ENCODE measurements around the gene TACC2. TPM values are rescaled to one million over a fixed set of nuclear protein-coding genes. Genes with fewer than 3 reads are reported as not detected.

The TACC2 gene
- total RNA-seq, 1 donor from 2014 or later: 10.7 TPM

DNA sequence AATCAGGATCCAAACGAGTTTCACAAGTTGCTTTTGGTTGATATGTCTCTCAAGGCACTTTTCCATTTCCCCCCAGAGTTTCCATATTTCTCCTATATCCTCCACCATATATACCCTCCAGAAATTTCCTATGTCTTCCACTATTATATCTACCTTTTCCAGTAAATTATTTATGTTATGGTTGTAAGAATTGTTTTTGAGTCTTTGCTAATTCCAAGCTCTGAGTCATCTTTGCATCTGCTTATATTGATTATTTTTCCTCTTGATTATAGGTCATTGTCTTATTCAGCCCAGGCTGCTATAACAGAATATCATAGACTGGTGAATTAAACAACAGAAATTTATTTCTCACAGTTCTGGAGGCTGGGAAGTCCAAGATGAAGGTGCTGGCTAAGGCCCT is 12.7 kb downstream of the TACC2 start:
- H3K27me3 Mint-ChIP-seq (ENCODE audit: insufficient read depth, low read depth): peaks cover 5% of the 10 kb centered on the region
- H3K4me1 ChIP-seq: no peaks in the 10 kb centered on the region
- H3K79me2 ChIP-seq (ENCODE audit: low read depth): no peaks in the 10 kb centered on the region
- H3K9me3 Mint-ChIP-seq: peaks cover 27% of the 10 kb centered on the region
- H3K4me3 ChIP-seq: no peak overlapping the region
- no peaks in the 10 kb centered on the region for H3K27me3 ChIP-seq
- no peak overlapping the region for H3K4me3 Mint-ChIP-seq
- no peak overlapping the region for H3K27ac ChIP-seq
- no peaks in the 10 kb centered on the region for H3K9me3 ChIP-seq (ENCODE audit: low read depth)
- no peak overlapping the region for H2AFZ ChIP-seq (replicated peaks)
- no peak overlapping the region for H3K4me2 ChIP-seq
- DNase-seq (ENCODE audit: low spot score): no peak
- no peaks in the 10 kb centered on the region for H3F3A ChIP-seq (ENCODE audit: low read depth)
- H4K20me1 ChIP-seq (ENCODE audit: low read depth): no peaks in the 10 kb centered on the region
- no peak overlapping the region for H3K27ac Mint-ChIP-seq
- no peak overlapping the region for H3K9ac ChIP-seq
- TF ChIP-seq, protein P1, sequence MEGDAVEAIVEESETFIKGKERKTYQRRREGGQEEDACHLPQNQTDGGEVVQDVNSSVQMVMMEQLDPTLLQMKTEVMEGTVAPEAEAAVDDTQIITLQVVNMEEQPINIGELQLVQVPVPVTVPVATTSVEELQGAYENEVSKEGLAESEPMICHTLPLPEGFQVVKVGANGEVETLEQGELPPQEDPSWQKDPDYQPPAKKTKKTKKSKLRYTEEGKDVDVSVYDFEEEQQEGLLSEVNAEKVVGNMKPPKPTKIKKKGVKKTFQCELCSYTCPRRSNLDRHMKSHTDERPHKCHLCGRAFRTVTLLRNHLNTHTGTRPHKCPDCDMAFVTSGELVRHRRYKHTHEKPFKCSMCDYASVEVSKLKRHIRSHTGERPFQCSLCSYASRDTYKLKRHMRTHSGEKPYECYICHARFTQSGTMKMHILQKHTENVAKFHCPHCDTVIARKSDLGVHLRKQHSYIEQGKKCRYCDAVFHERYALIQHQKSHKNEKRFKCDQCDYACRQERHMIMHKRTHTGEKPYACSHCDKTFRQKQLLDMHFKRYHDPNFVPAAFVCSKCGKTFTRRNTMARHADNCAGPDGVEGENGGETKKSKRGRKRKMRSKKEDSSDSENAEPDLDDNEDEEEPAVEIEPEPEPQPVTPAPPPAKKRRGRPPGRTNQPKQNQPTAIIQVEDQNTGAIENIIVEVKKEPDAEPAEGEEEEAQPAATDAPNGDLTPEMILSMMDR (IDR thresholded peaks at IDR 0.05): no peak
- TF ChIP-seq EZH2phosphoT487 (IDR thresholded peaks at IDR 0.05): no peak
- TF ChIP-seq EZH2 (IDR thresholded peaks at IDR 0.05): no peak
- H3K36me3 ChIP-seq: no peaks in the 10 kb centered on the region
- H3K36me3 Mint-ChIP-seq: peaks cover 3% of the 10 kb centered on the region
- H3K4me1 Mint-ChIP-seq: peaks cover 2% of the 10 kb centered on the region

DNA sequence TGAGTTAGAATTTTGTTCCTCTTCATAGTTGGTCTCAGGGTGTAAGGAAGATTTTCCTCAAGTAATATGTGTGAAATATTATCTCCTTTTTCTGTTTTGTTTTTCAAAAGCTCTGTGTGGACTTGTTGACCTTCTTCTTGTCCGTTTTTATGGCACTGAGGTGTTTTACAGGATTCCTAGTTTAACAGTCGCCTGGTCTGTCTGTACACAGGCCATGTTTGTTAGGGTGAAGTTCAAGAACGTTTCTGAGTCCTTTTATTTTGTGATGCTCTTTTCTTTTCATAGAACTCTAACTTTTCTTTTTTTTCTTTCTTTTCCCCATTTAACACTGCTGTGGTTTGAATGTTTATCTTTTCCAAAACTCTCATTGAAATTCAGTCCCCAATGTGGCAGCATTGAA is 18.5 kb downstream of the TACC2 start:
- Mint-ChIP-seq H3K4me1 (peaks cover 6% of the 10 kb centered on the region), H3K27ac (no peak overlapping the region), H3K36me3 (no peaks in the 10 kb centered on the region), H3K9me3 (peaks cover 11% of the 10 kb centered on the region), H3K27me3 (ENCODE audit: insufficient read depth, low read depth) (peaks cover 4% of the 10 kb centered on the region), H3K4me3 (no peak overlapping the region)
- Histone ChIP-seq H3K4me3 (no peak overlapping the region), H3K79me2 (ENCODE audit: low read depth) (no peaks in the 10 kb centered on the region), H3F3A (ENCODE audit: low read depth) (no peaks in the 10 kb centered on the region), H2AFZ (replicated peaks) (no peak overlapping the region), H3K9me3 (ENCODE audit: low read depth) (no peaks in the 10 kb centered on the region), H3K27ac (no peak overlapping the region), H3K4me2 (no peak overlapping the region), H3K27me3 (no peaks in the 10 kb centered on the region), H3K36me3 (no peaks in the 10 kb centered on the region), H3K9ac (no peak overlapping the region), H4K20me1 (ENCODE audit: low read depth) (no peaks in the 10 kb centered on the region), H3K4me1 (no peaks in the 10 kb centered on the region)
- TF ChIP-seq, protein P1 (IDR thresholded peaks at IDR 0.05): no peak
- no peak for TF ChIP-seq EZH2phosphoT487 (IDR thresholded peaks at IDR 0.05)
- no peak for TF ChIP-seq EZH2 (IDR thresholded peaks at IDR 0.05)
- no peak for DNase-seq (ENCODE audit: low spot score)

DNA sequence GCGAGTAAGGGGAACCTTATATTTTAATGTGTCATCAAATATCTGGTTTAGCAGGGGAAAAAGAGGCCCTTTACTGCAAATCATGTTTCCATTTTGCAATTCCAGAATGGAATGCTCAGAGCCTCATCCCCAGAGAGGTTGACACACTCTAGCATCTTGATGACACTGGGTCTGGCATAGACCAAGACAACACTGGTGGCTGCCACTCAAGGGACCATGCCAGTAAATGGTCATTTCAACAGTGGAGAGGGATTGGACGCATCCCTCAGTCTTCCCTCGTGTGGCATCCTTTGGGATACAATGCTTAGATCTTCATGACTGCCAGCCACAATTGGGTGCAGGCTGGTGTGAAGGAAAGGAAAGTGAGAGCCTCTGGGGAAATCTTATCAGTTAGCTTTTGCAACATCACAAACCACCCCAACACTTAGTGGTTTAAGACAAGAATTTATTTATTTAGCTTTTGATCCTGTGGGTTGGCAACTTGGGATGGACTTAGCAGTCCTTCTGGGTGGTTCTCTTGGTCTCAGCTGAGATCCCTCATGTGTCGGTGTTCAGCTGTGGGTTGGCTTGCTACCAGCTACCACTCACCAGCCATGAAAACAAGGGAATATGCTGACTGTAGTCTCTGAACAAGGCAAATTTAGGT is 21.6 kb downstream of the TACC2 start:
- TF ChIP-seq EZH2phosphoT487 (IDR thresholded peaks at IDR 0.05) (no peak), EZH2 (IDR thresholded peaks at IDR 0.05) (no peak)
- TF ChIP-seq, protein P1 (IDR thresholded peaks at IDR 0.05): no peak
- peaks cover 5% of the 10 kb centered on the region for H3K9me3 Mint-ChIP-seq
- Histone ChIP-seq H2AFZ (replicated peaks) (no peak overlapping the region), H3K4me1 (no peaks in the 10 kb centered on the region), H3K9me3 (ENCODE audit: low read depth) (no peaks in the 10 kb centered on the region), H3K27me3 (no peaks in the 10 kb centered on the region), H3K27ac (no peak overlapping the region), H3K4me2 (no peak overlapping the region), H3K4me3 (no peak overlapping the region), H3K79me2 (ENCODE audit: low read depth) (no peaks in the 10 kb centered on the region), H3F3A (ENCODE audit: low read depth) (no peaks in the 10 kb centered on the region), H3K36me3 (no peaks in the 10 kb centered on the region), H3K9ac (no peak overlapping the region), H4K20me1 (ENCODE audit: low read depth) (no peaks in the 10 kb centered on the region)
- no peak for DNase-seq (ENCODE audit: low spot score)
- peaks cover 6% of the 10 kb centered on the region for H3K4me1 Mint-ChIP-seq
- no peak overlapping the region for H3K4me3 Mint-ChIP-seq
- peaks cover 9% of the 10 kb centered on the region for H3K27me3 Mint-ChIP-seq (ENCODE audit: insufficient read depth, low read depth)
- no peaks in the 10 kb centered on the region for H3K36me3 Mint-ChIP-seq
- no peak overlapping the region for H3K27ac Mint-ChIP-seq
